ENCODE measurements around the gene CPLANE1.

CPLANE1 gene

GRCh38 chr5:37112383-37112991 lies 136.7 kb downstream of the CPLANE1 start:
- Histone ChIP-seq H2AFZ (no peak overlapping the region), H3K9ac (no peak overlapping the region), H3K79me2 (no peaks in the 10 kb centered on the region), H3K27me3 (ENCODE audit: control insufficient read depth, insufficient read depth, low read length) (no peaks in the 10 kb centered on the region), H3K9me3 (ENCODE audit: control insufficient read depth, low read length) (no peaks in the 10 kb centered on the region), H3K27ac (no peak overlapping the region), H3K4me2 (ENCODE audit: low read length) (no peak overlapping the region), H3K36me3 (ENCODE audit: control insufficient read depth, insufficient read depth, low read length) (no peaks in the 10 kb centered on the region), H3K4me3 (ENCODE audit: low read depth, low read length) (no peak overlapping the region), H3K4me1 (no peaks in the 10 kb centered on the region)
- TF ChIP-seq, protein P1, sequence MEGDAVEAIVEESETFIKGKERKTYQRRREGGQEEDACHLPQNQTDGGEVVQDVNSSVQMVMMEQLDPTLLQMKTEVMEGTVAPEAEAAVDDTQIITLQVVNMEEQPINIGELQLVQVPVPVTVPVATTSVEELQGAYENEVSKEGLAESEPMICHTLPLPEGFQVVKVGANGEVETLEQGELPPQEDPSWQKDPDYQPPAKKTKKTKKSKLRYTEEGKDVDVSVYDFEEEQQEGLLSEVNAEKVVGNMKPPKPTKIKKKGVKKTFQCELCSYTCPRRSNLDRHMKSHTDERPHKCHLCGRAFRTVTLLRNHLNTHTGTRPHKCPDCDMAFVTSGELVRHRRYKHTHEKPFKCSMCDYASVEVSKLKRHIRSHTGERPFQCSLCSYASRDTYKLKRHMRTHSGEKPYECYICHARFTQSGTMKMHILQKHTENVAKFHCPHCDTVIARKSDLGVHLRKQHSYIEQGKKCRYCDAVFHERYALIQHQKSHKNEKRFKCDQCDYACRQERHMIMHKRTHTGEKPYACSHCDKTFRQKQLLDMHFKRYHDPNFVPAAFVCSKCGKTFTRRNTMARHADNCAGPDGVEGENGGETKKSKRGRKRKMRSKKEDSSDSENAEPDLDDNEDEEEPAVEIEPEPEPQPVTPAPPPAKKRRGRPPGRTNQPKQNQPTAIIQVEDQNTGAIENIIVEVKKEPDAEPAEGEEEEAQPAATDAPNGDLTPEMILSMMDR (IDR thresholded peaks at IDR 0.05): no peak

DNA sequence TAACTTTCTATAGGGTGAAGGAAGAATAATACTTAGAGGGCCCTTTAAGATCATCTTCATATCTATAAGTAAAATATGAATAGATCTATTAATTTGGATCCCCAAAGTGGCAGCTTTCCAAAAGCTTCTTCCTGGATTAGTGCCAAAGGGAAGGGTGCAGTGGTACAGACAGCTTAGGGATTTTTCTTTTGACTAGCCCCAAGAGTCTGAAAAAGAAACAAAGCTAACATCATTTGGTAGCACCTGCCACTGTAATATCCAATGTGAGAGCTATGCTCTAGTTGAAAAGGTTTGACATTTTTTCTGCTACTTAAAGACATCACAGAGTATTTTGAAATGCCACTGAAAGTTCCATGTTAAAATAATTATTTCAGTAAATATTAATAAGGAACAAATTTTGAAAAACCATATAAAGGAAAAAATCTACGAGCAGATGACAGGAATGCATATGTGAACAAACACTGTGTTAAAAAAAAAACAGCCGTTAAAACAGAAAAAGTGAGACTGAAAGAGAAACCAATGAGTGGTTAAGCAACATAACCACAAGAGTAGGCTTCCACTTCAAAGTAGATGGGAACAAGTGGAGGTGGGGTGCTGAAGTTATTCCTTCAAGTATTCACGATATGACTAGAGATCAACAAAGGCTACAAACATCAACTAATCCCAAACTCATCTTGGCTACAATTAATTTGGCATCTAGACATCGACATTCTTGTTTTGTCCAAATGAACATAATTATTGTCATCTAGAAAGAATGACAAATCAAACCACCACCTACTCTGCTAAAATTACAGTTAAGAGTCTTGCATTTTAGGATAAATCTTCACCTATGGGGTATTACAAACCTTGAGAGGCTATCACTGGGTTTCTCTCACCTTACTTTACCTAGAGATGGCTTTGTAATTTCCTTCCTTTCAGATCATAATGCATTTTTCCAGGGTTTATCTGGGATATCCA lies 137.5 kb downstream of the CPLANE1 start:
- no peaks in the 10 kb centered on the region for H3K79me2 ChIP-seq
- H3K9ac ChIP-seq: no peak overlapping the region
- no peak overlapping the region for H3K27ac ChIP-seq
- no peaks in the 10 kb centered on the region for H3K27me3 ChIP-seq (ENCODE audit: control insufficient read depth, insufficient read depth, low read length)
- H3K4me3 ChIP-seq (ENCODE audit: low read depth, low read length): no peak overlapping the region
- no peaks in the 10 kb centered on the region for H3K36me3 ChIP-seq (ENCODE audit: control insufficient read depth, insufficient read depth, low read length)
- no peaks in the 10 kb centered on the region for H3K9me3 ChIP-seq (ENCODE audit: control insufficient read depth, low read length)
- H2AFZ ChIP-seq: no peak overlapping the region
- TF ChIP-seq, protein P1 (IDR thresholded peaks at IDR 0.05): no peak
- no peak overlapping the region for H3K4me2 ChIP-seq (ENCODE audit: low read length)
- no peaks in the 10 kb centered on the region for H3K4me1 ChIP-seq

DNA sequence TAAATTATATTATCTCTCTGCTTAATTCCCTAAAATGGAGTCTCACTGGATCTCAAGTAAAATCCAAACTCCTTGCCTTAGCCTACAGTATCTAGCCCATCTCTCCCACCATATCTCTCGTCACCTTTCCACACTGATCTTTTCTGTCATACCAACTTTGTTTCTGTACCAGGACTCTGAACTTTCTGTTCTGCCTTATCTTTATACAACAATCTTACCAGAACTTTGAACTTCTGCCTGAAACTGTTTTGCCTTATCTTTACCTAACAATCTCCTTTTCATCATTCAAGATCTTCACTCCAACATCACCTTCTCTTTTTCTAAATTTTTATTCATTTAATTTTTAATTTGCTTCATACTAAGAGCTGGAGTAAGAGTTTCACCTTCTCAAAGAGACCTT lies 139.0 kb downstream of the CPLANE1 start:
- Histone ChIP-seq H3K9ac (no peak overlapping the region), H3K27me3 (ENCODE audit: control insufficient read depth, insufficient read depth, low read length) (no peaks in the 10 kb centered on the region), H3K4me1 (no peaks in the 10 kb centered on the region), H3K27ac (no peak overlapping the region), H3K4me3 (ENCODE audit: low read depth, low read length) (no peak overlapping the region), H3K4me2 (ENCODE audit: low read length) (no peak overlapping the region), H3K36me3 (ENCODE audit: control insufficient read depth, insufficient read depth, low read length) (no peaks in the 10 kb centered on the region), H3K9me3 (ENCODE audit: control insufficient read depth, low read length) (no peaks in the 10 kb centered on the region), H3K79me2 (no peaks in the 10 kb centered on the region), H2AFZ (no peak overlapping the region)
- TF ChIP-seq, protein P1 (IDR thresholded peaks at IDR 0.05): no peak

- no peak overlapping the region for H3K4me2 ChIP-seq (ENCODE audit: low read length)
- H3K27me3 ChIP-seq (ENCODE audit: control insufficient read depth, insufficient read depth, low read length): no peaks in the 10 kb centered on the region
- no peaks in the 10 kb centered on the region for H3K9me3 ChIP-seq (ENCODE audit: control insufficient read depth, low read length)
- no peak overlapping the region for H3K4me3 ChIP-seq (ENCODE audit: low read depth, low read length)
- H3K36me3 ChIP-seq (ENCODE audit: control insufficient read depth, insufficient read depth, low read length): no peaks in the 10 kb centered on the region
- no peak overlapping the region for H3K27ac ChIP-seq
- TF ChIP-seq, protein P1 (IDR thresholded peaks at IDR 0.05): no peak
- H3K4me1 ChIP-seq: no peaks in the 10 kb centered on the region
- no peaks in the 10 kb centered on the region for H3K79me2 ChIP-seq
- no peak overlapping the region for H2AFZ ChIP-seq
- no peak overlapping the region for H3K9ac ChIP-seq
Observed at GRCh38 chr5:37109338-37109737, 139.8 kb downstream of the CPLANE1 start.
